Retinal pigment epithelial cell (primary cell): ENCODE measurements around the gene SIN3A.

Source experiments
- DNase-seq: peaks from one replicate; pipeline ENCODE4 v3.0.0-alpha.2; 2010; ENCODE audit warnings: low read depth
- H3K4me3 ChIP-seq: 2 replicates; pipeline ENCODE4 v1.5.1; 2011; ENCODE audit warnings: mild to moderate bottlenecking, low read length, control low read depth, moderate library complexity
- CTCF ChIP-seq: conservative IDR thresholded peaks from 2 replicates; pipeline ENCODE4 v1.5.1; 2011; ENCODE audit warnings: low read depth, low read length, control low read depth, inconsistent platforms

The SIN3A gene

GRCh38 chr15:75367006-75367405 lies 84.5 kb downstream of the SIN3A start:
- H3K4me3 ChIP-seq, result no peak overlapping the region
- TF ChIP-seq CTCF, result no peak
- DNase-seq, result no peak

GRCh38 chr15:75366163-75366562 lies 85.3 kb downstream of the SIN3A start:
- DNase-seq, result no peak
- no peak for TF ChIP-seq CTCF
- H3K4me3 ChIP-seq, result no peak overlapping the region

- no peak for DNase-seq
- no peak for TF ChIP-seq CTCF
- no peak overlapping the region for H3K4me3 ChIP-seq
These were observed 86.6 kb downstream of the SIN3A start for GRCh38 chr15:75364881-75365280.

- no peak overlapping the region for H3K4me3 ChIP-seq
- DNase-seq, result no peak
- no peak for TF ChIP-seq CTCF
These were observed 87.7 kb downstream of the SIN3A start for GRCh38 chr15:75363786-75364185.

GRCh38 chr15:75362642-75363249 lies 88.7 kb downstream of the SIN3A start:
- DNase-seq, result no peak
- no peak for TF ChIP-seq CTCF
- no peak overlapping the region for H3K4me3 ChIP-seq

- TF ChIP-seq CTCF, result no peak
- H3K4me3 ChIP-seq, result no peak overlapping the region
- no peak for DNase-seq
These were observed 89.4 kb downstream of the SIN3A start for GRCh38 chr15:75361989-75362641.

GRCh38 chr15:75361361-75361988 lies 90.0 kb downstream of the SIN3A start:
- no peak overlapping the region for H3K4me3 ChIP-seq
- TF ChIP-seq CTCF, result no peak
- no peak for DNase-seq
